WTC11 (cell line): ENCODE measurements around the gene SPOCK1. TPM values are rescaled to one million over a fixed set of nuclear protein-coding genes. Genes with fewer than 3 reads are reported as not detected.

ENCODE experiments used
- ATAC-seq: fragments of 200-7000 bp; cut with Tn5 transposase; 2 replicates; pipeline ENCODE4 v1.10.0; 2021; ENCODE audit warnings: mild to moderate bottlenecking, moderate library complexity
- CTCF ChIA-PET: fragments of 300-600 bp; sonication (Branson Sonifier 250); formaldehyde crosslinking; loops from one replicate; lab custom pipeline; 2021; ENCODE audit warnings: antibody characterized with exemption; lab: Charles Lee
- POLR2A ChIA-PET: fragments of 350-600 bp; sonication (Branson Sonifier 250); formaldehyde crosslinking; loops from one replicate; lab custom pipeline; 2021; ENCODE audit warnings: antibody characterized with exemption; lab: Charles Lee
- DNase-seq: peaks from one replicate; pipeline ENCODE4 v3.0.0; 2021; ENCODE audit warnings: low spot score
- H3K27ac Mint-ChIP-seq: 2 replicates; pipeline ENCODE4 v1.8.0; 2021; ENCODE audit warnings: mixed read lengths
- H3K27me3 Mint-ChIP-seq: 2 replicates; pipeline ENCODE4 v1.8.0; 2021; ENCODE audit warnings: low read depth, mild to moderate bottlenecking, moderate library complexity, mixed read lengths
- H3K36me3 Mint-ChIP-seq: 2 replicates; pipeline ENCODE4 v1.8.0; 2021; ENCODE audit warnings: mixed read lengths
- H3K4me1 Mint-ChIP-seq: 2 replicates; pipeline ENCODE4 v1.8.0; 2022; ENCODE audit warnings: mixed read lengths
- H3K4me3 Mint-ChIP-seq: 2 replicates; pipeline ENCODE4 v1.8.0; 2021; ENCODE audit warnings: mild to moderate bottlenecking, moderate library complexity, mixed read lengths
- H3K9me3 Mint-ChIP-seq: 2 replicates; pipeline ENCODE4 v1.8.0; 2021; ENCODE audit warnings: mixed read lengths
- CREB1 ChIP-seq: sonication (generic); formaldehyde crosslinking; IDR thresholded peaks from 2 replicates; pipeline ENCODE4 v1.8.0; 2023; ENCODE audit warnings: mild to moderate bottlenecking, missing genetic modification reagents
- EMX1 ChIP-seq: fragments of 250-450 bp; sonication (Bioruptor Pico); IDR thresholded peaks from 2 replicates; pipeline ENCODE4 v1.8.0; 2021; ENCODE audit warnings: mild to moderate bottlenecking
- FOXJ3 ChIP-seq: sonication (generic); formaldehyde crosslinking; IDR thresholded peaks from 2 replicates; pipeline ENCODE4 v1.9.0; 2021; ENCODE audit warnings: missing genetic modification reagents, mild to moderate bottlenecking, borderline replicate concordance
- JUN ChIP-seq: sonication (generic); formaldehyde crosslinking; IDR thresholded peaks from 2 replicates; pipeline ENCODE4 v1.8.0; 2023; ENCODE audit warnings: mild to moderate bottlenecking, missing genetic modification reagents
- NR2C2 ChIP-seq: sonication (generic); formaldehyde crosslinking; IDR thresholded peaks from 2 replicates; pipeline ENCODE4 v1.8.0; 2022; ENCODE audit warnings: mild to moderate bottlenecking, missing genetic modification reagents
- RELA ChIP-seq: sonication (generic); formaldehyde crosslinking; IDR thresholded peaks from 2 replicates; pipeline ENCODE4 v1.8.1; 2022; ENCODE audit warnings: missing genetic modification reagents, mild to moderate bottlenecking, borderline replicate concordance
- SMAD3 ChIP-seq: sonication (generic); formaldehyde crosslinking; IDR thresholded peaks from 2 replicates; pipeline ENCODE4 v1.8.0; 2022; ENCODE audit warnings: missing genetic modification reagents, mild to moderate bottlenecking, borderline replicate concordance
- SMAD4 ChIP-seq: sonication (generic); formaldehyde crosslinking; IDR thresholded peaks from 2 replicates; pipeline ENCODE4 v1.8.0; 2022; ENCODE audit warnings: mild to moderate bottlenecking, missing genetic modification reagents
- SOX15 ChIP-seq: fragments of 250-450 bp; sonication (Bioruptor Pico); IDR thresholded peaks from 2 replicates; pipeline ENCODE4 v1.9.0; 2021; ENCODE audit warnings: mild to moderate bottlenecking
- SP1 ChIP-seq: sonication (generic); formaldehyde crosslinking; conservative IDR thresholded peaks from 2 replicates; pipeline ENCODE4 v1.8.1; 2022; ENCODE audit warnings: missing genetic modification reagents
- TP53 ChIP-seq: sonication (generic); formaldehyde crosslinking; IDR thresholded peaks from 2 replicates; pipeline ENCODE4 v1.8.1; 2023; ENCODE audit warnings: mild to moderate bottlenecking, missing genetic modification reagents
- ZNF219 ChIP-seq: sonication (generic); formaldehyde crosslinking; IDR thresholded peaks from 2 replicates; pipeline ENCODE4 v1.8.0; 2023; ENCODE audit warnings: missing genetic modification reagents, mild to moderate bottlenecking, borderline replicate concordance
- total RNA-seq: library from RNA; stranded (reverse); gene quantifications from 3 replicates; pipeline ENCODE4 v1.2.3, GENCODE V29; 2021
- TF ChIP-seq, protein P1 (sequence below): sonication (generic); formaldehyde crosslinking; IDR thresholded peaks from 2 replicates; pipeline ENCODE4 v1.8.1; 2022; ENCODE audit warnings: low read depth, missing genetic modification reagents, borderline replicate concordance
- TF ChIP-seq, protein P2 (sequence below): sonication (generic); formaldehyde crosslinking; IDR thresholded peaks from 2 replicates; pipeline ENCODE4 v1.8.1; 2023; ENCODE audit warnings: mild to moderate bottlenecking, moderate library complexity, missing genetic modification reagents
- TF ChIP-seq, protein P3 (sequence below): fragments of 250-450 bp; sonication (Bioruptor Pico); IDR thresholded peaks from 2 replicates; pipeline ENCODE4 v1.9.0; 2021; ENCODE audit warnings: mild to moderate bottlenecking
- TF ChIP-seq, protein P4 (sequence below): fragments of 250-450 bp; sonication (Bioruptor Pico); IDR thresholded peaks from 2 replicates; pipeline ENCODE4 v1.9.0; 2021; ENCODE audit warnings: moderate library complexity, mild to moderate bottlenecking, inconsistent platforms, borderline replicate concordance
- TF ChIP-seq, protein P5 (sequence below): fragments of 250-450 bp; sonication (Bioruptor Pico); IDR thresholded peaks from 2 replicates; pipeline ENCODE4 v2.1.2; 2022; ENCODE audit warnings: mild to moderate bottlenecking, moderate library complexity
- TF ChIP-seq, protein P6 (sequence below): fragments of 250-450 bp; sonication (Bioruptor Pico); IDR thresholded peaks from 2 replicates; pipeline ENCODE4 v1.8.0; 2021; ENCODE audit warnings: mild to moderate bottlenecking

Gene SPOCK1
- total RNA-seq, 1 experiment from 2014 or later: 15.2 TPM

DNA sequence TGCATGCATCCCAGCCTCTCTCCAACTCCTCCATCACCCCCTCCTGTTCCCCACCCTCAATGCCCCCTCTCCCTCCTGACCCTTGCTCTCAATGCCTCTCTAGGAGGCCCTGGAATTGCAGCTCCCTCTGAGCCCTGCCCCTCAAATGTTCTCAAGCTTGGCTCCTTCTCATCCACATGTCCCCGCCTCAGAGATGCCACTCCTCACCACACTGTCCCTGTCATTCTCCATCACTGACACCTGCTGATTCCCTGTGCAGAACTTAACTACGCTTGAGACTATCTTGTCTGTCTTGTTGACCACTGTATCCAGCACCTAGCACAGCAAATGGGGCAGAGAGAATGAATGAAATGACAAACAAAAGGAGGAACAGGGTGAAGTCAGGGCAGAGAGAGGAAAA, 314.4 kb downstream of the SPOCK1 start:
- CTCF ChIA-PET: interaction anchor here (1.2 kb wide), 1 partner anchor 110 kb away, joined by 3 read pairs; no protein-coding TSS in a partner anchor
- POLR2A ChIA-PET: no interaction called here

DNA sequence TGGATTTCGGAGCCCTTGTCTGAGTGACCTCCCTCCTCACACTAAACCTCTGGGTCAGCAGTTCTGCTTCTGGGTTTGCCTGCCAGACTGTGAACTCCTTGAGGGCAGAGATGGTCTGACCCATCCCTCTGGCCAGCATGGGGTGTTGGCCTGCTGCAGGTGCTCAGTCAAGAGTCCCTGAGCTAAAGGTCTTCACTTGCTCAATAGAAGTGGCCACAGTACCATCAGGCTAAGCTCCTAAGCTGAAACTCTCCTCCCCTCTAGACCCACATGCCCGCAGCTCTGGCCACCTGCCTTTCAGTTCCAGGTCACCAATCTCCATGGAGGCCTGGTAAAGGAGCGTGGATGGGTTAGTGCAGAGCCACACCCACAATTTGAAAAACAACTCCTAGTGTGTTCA, 316.6 kb downstream of the SPOCK1 start:
- POLR2A ChIA-PET: no interaction called here
- CTCF ChIA-PET: interaction anchor here (1.0 kb wide), 1 partner anchor 138 kb away, joined by 3 read pairs; no protein-coding TSS in a partner anchor
- H3K4me1 Mint-ChIP-seq: peaks cover 3% of the 10 kb centered on the region; the same call in 1 of the 2 replicates

More for the DNA sequence above, 314.4 kb downstream of the SPOCK1 start:
- H3K27me3 Mint-ChIP-seq: no peaks in the 10 kb centered on the region
- H3K9me3 Mint-ChIP-seq: no peaks in the 10 kb centered on the region
- TF ChIP-seq JUN (CRISPR knock-in tag): no peak
- no peak for TF ChIP-seq SP1 (CRISPR knock-in tag)
- TF ChIP-seq CREB1 (CRISPR knock-in tag): no peak
- no peak for TF ChIP-seq SOX15 (CRISPR knock-in tag)
- TF ChIP-seq EMX1 (CRISPR knock-in tag): no peak
- no peaks in the 10 kb centered on the region for H3K36me3 Mint-ChIP-seq
- ATAC-seq: no peak
- H3K27ac Mint-ChIP-seq: no peak overlapping the region
- H3K4me3 Mint-ChIP-seq: no peak overlapping the region
- H3K4me1 Mint-ChIP-seq: peaks cover 3% of the 10 kb centered on the region; the same call in 1 of the 2 replicates
- no peak for DNase-seq

More for the DNA sequence above, 316.6 kb downstream of the SPOCK1 start:
- DNase-seq: no peak
- TF ChIP-seq, protein P1, sequence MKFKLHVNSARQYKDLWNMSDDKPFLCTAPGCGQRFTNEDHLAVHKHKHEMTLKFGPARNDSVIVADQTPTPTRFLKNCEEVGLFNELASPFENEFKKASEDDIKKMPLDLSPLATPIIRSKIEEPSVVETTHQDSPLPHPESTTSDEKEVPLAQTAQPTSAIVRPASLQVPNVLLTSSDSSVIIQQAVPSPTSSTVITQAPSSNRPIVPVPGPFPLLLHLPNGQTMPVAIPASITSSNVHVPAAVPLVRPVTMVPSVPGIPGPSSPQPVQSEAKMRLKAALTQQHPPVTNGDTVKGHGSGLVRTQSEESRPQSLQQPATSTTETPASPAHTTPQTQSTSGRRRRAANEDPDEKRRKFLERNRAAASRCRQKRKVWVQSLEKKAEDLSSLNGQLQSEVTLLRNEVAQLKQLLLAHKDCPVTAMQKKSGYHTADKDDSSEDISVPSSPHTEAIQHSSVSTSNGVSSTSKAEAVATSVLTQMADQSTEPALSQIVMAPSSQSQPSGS (CRISPR knock-in tag): no peak
- no peak for TF ChIP-seq RELA
- TF ChIP-seq, protein P2, sequence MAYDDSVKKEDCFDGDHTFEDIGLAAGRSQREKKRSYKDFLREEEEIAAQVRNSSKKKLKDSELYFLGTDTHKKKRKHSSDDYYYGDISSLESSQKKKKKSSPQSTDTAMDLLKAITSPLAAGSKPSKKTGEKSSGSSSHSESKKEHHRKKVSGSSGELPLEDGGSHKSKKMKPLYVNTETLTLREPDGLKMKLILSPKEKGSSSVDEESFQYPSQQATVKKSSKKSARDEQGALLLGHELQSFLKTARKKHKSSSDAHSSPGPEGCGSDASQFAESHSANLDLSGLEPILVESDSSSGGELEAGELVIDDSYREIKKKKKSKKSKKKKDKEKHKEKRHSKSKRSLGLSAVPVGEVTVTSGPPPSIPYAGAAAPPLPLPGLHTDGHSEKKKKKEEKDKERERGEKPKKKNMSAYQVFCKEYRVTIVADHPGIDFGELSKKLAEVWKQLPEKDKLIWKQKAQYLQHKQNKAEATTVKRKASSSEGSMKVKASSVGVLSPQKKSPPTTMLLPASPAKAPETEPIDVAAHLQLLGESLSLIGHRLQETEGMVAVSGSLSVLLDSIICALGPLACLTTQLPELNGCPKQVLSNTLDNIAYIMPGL: no peak
- TF ChIP-seq JUN (CRISPR knock-in tag): no peak
- TF ChIP-seq NR2C2: no peak
- TF ChIP-seq, protein P3, sequence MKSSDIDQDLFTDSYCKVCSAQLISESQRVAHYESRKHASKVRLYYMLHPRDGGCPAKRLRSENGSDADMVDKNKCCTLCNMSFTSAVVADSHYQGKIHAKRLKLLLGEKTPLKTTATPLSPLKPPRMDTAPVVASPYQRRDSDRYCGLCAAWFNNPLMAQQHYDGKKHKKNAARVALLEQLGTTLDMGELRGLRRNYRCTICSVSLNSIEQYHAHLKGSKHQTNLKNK: no peak
- no peak for TF ChIP-seq ZNF219 (CRISPR knock-in tag)
- no peak for TF ChIP-seq SMAD4 (CRISPR knock-in tag)
- TF ChIP-seq TP53 (CRISPR knock-in tag): no peak
- TF ChIP-seq FOXJ3: no peak
- TF ChIP-seq, protein P4, sequence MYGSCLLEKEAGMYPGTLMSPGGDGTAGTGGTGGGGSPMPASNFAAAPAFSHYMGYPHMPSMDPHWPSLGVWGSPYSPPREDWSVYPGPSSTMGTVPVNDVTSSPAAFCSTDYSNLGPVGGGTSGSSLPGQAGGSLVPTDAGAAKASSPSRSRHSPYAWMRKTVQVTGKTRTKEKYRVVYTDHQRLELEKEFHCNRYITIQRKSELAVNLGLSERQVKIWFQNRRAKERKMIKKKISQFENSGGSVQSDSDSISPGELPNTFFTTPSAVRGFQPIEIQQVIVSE (CRISPR knock-in tag): no peak
- TF ChIP-seq, protein P5, sequence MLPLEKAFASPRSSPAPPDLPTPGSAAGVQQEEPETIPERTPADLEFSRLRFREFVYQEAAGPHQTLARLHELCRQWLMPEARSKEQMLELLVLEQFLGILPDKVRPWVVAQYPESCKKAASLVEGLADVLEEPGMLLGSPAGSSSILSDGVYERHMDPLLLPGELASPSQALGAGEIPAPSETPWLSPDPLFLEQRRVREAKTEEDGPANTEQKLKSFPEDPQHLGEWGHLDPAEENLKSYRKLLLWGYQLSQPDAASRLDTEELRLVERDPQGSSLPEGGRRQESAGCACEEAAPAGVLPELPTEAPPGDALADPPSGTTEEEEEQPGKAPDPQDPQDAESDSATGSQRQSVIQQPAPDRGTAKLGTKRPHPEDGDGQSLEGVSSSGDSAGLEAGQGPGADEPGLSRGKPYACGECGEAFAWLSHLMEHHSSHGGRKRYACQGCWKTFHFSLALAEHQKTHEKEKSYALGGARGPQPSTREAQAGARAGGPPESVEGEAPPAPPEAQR: no peak
- no peak for TF ChIP-seq SMAD3
- TF ChIP-seq, protein P6, sequence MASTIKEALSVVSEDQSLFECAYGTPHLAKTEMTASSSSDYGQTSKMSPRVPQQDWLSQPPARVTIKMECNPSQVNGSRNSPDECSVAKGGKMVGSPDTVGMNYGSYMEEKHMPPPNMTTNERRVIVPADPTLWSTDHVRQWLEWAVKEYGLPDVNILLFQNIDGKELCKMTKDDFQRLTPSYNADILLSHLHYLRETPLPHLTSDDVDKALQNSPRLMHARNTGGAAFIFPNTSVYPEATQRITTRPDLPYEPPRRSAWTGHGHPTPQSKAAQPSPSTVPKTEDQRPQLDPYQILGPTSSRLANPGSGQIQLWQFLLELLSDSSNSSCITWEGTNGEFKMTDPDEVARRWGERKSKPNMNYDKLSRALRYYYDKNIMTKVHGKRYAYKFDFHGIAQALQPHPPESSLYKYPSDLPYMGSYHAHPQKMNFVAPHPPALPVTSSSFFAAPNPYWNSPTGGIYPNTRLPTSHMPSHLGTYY (CRISPR knock-in tag): no peak
- TF ChIP-seq, all 79 proteins: peak for 0
- H3K27ac Mint-ChIP-seq: no peak overlapping the region
- H3K4me3 Mint-ChIP-seq: no peak overlapping the region
- no peak for ATAC-seq
- H3K9me3 Mint-ChIP-seq: no peaks in the 10 kb centered on the region
- H3K27me3 Mint-ChIP-seq: peaks cover 6% of the 10 kb centered on the region
- no peaks in the 10 kb centered on the region for H3K36me3 Mint-ChIP-seq
